ENCODE results near the gene NDUFA11.

Gene NDUFA11

GRCh38 chr19:5932146-5932545 is 28.6 kb upstream of the NDUFA11 start:
- no peak for TF ChIP-seq CTCF (IDR thresholded peaks at IDR 0.05; ENCODE audit: low read depth, low read length)
- H3K4me3 ChIP-seq (ENCODE audit: low read depth, low read length), result no peak overlapping the region

GRCh38 chr19:5931251-5931650 is 27.7 kb upstream of the NDUFA11 start:
- no peak for TF ChIP-seq CTCF (IDR thresholded peaks at IDR 0.05; ENCODE audit: low read depth, low read length)
- H3K4me3 ChIP-seq (ENCODE audit: low read depth, low read length), result no peak overlapping the region

GRCh38 chr19:5929625-5930024 is 26.0 kb upstream of the NDUFA11 start:
- H3K4me3 ChIP-seq (ENCODE audit: low read depth, low read length), result no peak overlapping the region
- no peak for TF ChIP-seq CTCF (IDR thresholded peaks at IDR 0.05; ENCODE audit: low read depth, low read length)

GRCh38 chr19:5929179-5929578 is 25.6 kb upstream of the NDUFA11 start:
- no peak for TF ChIP-seq CTCF (IDR thresholded peaks at IDR 0.05; ENCODE audit: low read depth, low read length)
- H3K4me3 ChIP-seq (ENCODE audit: low read depth, low read length), result no peak overlapping the region

GRCh38 chr19:5927441-5927821 is 23.8 kb upstream of the NDUFA11 start:
- no peak for TF ChIP-seq CTCF (IDR thresholded peaks at IDR 0.05; ENCODE audit: low read depth, low read length)
- H3K4me3 ChIP-seq (ENCODE audit: low read depth, low read length), result no peak overlapping the region

GRCh38 chr19:5926641-5927440 is 23.3 kb upstream of the NDUFA11 start:
- TF ChIP-seq CTCF (IDR thresholded peaks at IDR 0.05; ENCODE audit: low read depth, low read length), result no peak
- H3K4me3 ChIP-seq (ENCODE audit: low read depth, low read length), result no peak overlapping the region

- no peak overlapping the region for H3K4me3 ChIP-seq (ENCODE audit: low read depth, low read length)
Observed at GRCh38 chr19:5925830-5926427, 22.3 kb upstream of the NDUFA11 start.

More at GRCh38 chr19:5925830-5926427, 22.3 kb upstream of the NDUFA11 start:
- TF ChIP-seq CTCF (IDR thresholded peaks at IDR 0.05; ENCODE audit: low read depth, low read length), result no peak
